CD4-positive, alpha-beta T cell treated with Interleukin-12 subunit alpha and Interleukin-12 subunit beta, for 1 hour (primary cell): ENCODE results near the gene MILR1.
"Not testable (repeated sequence)": the region's sequence is repeated elsewhere in the genome, so short reads cannot be mapped to it uniquely, and the experiment has no call there.

ENCODE experiments used
- DNase-seq: peaks from one replicate; pipeline ENCODE4 v3.0.0-alpha.2; 2020

MILR1 gene

GRCh38 chr17:64428406-64428805 is 20.5 kb upstream of the MILR1 start:
- no peak for DNase-seq

- not testable (repeated sequence) for DNase-seq
These were observed 18.9 kb upstream of the MILR1 start for GRCh38 chr17:64430036-64430435.

GRCh38 chr17:64431534-64431933 is 17.4 kb upstream of the MILR1 start:
- DNase-seq, result no peak

GRCh38 chr17:64437944-64438525 is 10.9 kb upstream of the MILR1 start:
- DNase-seq, result no peak

GRCh38 chr17:64439521-64439920 is 9.4 kb upstream of the MILR1 start:
- DNase-seq, result not testable (repeated sequence)

GRCh38 chr17:64439956-64440355 is 9.0 kb upstream of the MILR1 start:
- DNase-seq, result no peak

- DNase-seq, result peak; percentile 46
These were observed 7.0 kb upstream of the MILR1 start for GRCh38 chr17:64441772-64442540.

GRCh38 chr17:64442541-64442971 is 6.4 kb upstream of the MILR1 start:
- peak; percentile 9 for DNase-seq

- no peak for DNase-seq
These were observed 5.7 kb upstream of the MILR1 start for GRCh38 chr17:64443086-64443760.

GRCh38 chr17:64447526-64447925 is 1.4 kb upstream of the MILR1 start:
- no peak for DNase-seq

- DNase-seq, result no peak
These were observed 630 bp downstream of the MILR1 start for GRCh38 chr17:64449545-64449944.

GRCh38 chr17:64455993-64456885 is 7.3 kb downstream of the MILR1 start:
- DNase-seq, result peak; percentile 23

GRCh38 chr17:64457156-64457555 is 8.2 kb downstream of the MILR1 start:
- DNase-seq, result no peak

GRCh38 chr17:64458756-64459155 is 9.8 kb downstream of the MILR1 start:
- DNase-seq, result no peak

- no peak for DNase-seq
These were observed 10.4 kb downstream of the MILR1 start for GRCh38 chr17:64459284-64459747.

GRCh38 chr17:64459818-64460217 is 10.9 kb downstream of the MILR1 start:
- not testable (repeated sequence) for DNase-seq

- no peak for DNase-seq
These were observed 12.0 kb downstream of the MILR1 start for GRCh38 chr17:64460955-64461354.

- DNase-seq, result no peak
These were observed 12.9 kb downstream of the MILR1 start for GRCh38 chr17:64461788-64462187.

GRCh38 chr17:64466019-64466735 is 17.3 kb downstream of the MILR1 start:
- DNase-seq, result no peak

GRCh38 chr17:64466834-64467233 is 17.9 kb downstream of the MILR1 start:
- not testable (repeated sequence) for DNase-seq

- no peak for DNase-seq
These were observed 21.7 kb downstream of the MILR1 start for GRCh38 chr17:64470625-64471024.

- no peak for DNase-seq
These were observed 22.5 kb downstream of the MILR1 start for GRCh38 chr17:64471440-64471839.
